HG03139 (cell line): ENCODE results near the gene HSFX3.
"Not testable (repeated sequence)": the region's sequence is repeated elsewhere in the genome, so short reads cannot be mapped to it uniquely, and the experiment has no call there.

Experiments
- ATAC-seq: cut with Tn5 transposase; IDR thresholded peaks from one replicate; pipeline ENCODE4 v1.9.1; 2021; ENCODE audit not compliant: unreplicated experiment

Gene HSFX3

GRCh38 chrX:149545545-149546543, 3.9 kb downstream of the HSFX3 start:
- ATAC-seq: not testable (repeated sequence)

DNA sequence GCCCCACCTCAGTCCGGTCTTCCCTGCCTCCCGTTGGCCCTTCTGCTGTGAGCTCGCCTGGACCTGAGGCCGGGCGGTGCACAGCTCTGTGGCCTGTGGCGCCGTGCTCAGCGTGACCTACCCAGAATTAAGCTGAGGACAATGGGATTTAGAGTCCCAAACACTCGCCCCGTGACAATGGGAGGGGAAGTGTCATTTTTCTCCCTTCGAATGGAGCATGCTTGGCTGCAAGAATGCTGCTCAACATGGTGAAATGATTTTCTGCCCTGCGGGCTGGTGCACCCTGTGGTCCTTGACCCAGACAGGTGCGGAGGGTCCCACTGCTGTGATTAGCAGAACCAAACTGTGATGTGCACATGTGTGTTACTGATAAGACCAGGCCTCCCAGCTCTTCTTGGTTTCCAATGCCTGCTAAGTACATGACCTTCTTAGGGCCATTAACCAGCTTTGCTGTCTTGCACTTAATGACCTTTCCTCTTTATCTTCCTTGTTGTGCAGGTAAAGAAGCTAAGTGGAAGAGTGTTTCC, 8.1 kb downstream of the HSFX3 start:
- no peak for ATAC-seq

- peak; percentile 64 for ATAC-seq
Measured at GRCh38 chrX:149540621-149541520, 8.9 kb downstream of the HSFX3 start, which contains the start of gene EOLA1. EOLA1 (plus strand) TSS chrX:149541012; CDS start chrX:149545631, 4,619 bp downstream.

- ATAC-seq: peak; percentile 20
Measured at GRCh38 chrX:149540131-149540620, 9.5 kb downstream of the HSFX3 start.

DNA sequence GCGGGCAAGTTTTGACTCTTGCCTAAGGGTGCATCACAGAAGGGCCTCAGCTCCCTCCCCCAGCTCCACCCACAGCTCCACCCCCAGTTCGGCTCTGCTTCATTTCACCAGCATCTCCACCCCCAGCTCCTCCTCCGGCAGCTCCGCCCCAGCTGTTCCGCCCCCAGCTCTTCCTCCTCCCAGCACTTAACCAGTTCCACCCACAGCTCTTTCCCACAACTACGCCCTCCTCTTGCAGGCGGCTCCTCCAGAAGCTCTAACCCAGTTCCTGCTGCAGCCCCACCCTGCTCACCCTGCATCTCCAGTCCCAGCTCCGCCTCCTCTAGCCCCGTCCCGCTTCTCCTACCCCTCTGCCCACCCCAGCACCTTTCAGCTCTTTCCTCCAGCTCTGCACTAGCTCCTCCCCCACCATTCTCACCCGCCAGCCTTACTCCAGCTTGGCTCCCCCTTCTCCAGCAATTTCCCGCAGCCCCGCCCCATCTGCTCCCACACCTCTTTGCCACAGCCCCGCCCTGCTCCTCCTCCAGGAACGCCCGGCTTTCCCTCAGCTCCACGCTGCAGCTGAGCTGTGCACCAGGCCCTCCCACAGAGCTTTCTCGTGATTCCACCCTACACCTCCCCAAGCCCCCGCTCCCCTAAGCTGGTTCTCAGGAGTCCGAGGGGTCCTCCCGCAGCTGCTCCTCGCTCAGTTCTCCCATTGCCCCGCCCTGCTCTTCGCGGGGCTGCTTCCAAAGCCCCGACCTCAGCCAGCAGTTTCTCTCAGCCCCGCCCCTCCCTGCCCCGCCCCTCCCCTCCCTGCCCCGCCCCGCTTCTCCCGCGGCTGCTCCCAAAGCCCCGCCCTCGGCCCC, 10.2 kb downstream of the HSFX3 start:
- ATAC-seq: peak; percentile 45

DNA sequence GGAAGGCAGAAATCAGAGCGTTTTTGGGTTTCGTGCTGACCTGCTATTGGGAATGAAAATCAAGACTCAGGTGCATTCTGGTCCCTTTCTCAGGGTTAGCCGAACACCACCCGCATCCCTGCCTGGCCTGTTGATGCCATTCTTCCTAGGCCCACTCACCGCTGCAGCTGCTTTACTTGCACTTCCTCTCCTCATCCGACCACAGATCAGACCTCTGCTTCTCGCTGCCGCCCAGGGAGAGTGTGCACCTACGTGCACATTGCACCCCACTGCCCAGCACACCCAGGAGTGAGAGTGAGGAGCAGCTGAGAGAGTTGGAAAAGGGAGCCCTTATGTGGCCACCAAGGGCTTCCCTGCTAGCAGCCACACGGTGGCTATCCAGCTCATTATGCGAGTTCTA, 12.2 kb downstream of the HSFX3 start:
- not testable (repeated sequence) for ATAC-seq

DNA sequence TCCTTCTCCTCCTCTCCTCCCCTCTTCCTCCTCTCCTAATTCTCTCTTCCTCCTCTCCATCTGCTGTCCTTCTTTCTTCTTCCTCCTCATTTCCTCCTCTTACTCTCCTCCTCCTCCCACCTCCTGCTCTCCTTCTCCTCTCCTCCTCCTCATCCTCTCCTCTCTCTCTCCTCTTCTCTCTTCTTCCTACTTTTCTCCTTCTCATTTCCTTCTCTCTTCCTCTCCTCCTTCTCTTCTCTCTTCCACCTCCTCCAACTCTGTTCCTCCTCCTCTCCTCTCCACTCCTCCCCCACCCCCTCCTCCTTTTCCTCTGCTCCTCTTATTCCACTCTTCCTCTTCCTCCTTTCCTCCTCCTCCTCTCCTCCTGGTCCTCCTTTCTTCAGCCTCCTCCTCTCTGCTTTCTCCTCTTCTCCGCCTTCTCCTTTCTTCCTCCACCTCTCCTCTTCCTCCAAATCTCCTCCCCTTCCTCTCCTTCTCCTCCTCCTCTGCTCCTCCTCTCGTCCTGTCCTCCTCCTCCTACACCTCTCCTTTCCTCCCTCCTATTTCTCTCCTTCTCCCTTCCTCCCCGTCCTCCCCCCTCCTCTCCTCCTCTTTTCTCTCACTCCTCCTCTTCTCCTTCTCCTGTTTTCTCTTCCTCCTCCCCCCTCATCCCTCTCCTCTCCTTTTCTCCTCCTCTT, 14.7 kb downstream of the HSFX3 start:
- ATAC-seq: not testable (repeated sequence)

GRCh38 chrX:149533999-149534398, 15.7 kb downstream of the HSFX3 start:
- ATAC-seq: not testable (repeated sequence)

- ATAC-seq: not testable (repeated sequence)
Measured at GRCh38 chrX:149532868-149533267, 16.9 kb downstream of the HSFX3 start.

DNA sequence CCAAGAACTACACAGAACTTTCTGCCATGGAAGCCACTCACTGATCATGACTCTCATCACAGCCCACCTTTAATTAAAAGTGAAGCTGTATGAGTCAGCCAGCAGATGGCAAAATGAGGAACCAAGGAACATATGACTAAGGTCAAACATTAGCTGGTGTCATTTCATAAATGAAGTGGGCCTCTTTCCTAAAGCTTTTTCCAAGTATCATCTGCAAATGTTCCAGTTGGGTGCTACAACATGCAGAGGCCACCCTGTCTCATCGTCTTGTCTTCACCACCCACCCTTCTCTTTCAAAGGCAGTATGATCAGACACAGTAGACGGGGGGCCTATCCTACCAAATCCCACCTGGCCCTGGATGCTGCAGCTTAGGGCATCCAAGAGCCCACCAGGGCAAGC, 18.1 kb downstream of the HSFX3 start:
- peak; percentile 70 for ATAC-seq

- no peak for ATAC-seq
Measured at GRCh38 chrX:149528381-149528780, 21.3 kb downstream of the HSFX3 start.

DNA sequence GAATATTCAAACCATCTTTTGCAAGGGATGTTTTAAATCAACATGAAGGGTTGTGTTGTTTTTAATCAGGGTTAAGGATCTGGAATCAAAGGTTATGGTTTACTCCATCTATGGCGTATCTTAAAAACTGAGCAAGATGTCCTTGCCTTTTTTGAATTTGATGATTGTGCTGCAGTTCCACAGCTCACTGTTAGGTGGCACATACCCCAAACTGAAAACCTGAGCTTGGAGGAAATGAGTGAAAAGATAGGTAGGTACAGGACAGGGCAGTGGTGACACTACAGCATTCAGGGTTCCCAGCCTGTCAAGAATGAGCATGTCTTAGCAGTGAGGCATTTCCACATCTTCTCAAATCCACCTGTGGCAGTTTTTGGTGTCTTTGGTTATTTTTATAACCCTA, 22.0 kb downstream of the HSFX3 start:
- ATAC-seq: no peak

DNA sequence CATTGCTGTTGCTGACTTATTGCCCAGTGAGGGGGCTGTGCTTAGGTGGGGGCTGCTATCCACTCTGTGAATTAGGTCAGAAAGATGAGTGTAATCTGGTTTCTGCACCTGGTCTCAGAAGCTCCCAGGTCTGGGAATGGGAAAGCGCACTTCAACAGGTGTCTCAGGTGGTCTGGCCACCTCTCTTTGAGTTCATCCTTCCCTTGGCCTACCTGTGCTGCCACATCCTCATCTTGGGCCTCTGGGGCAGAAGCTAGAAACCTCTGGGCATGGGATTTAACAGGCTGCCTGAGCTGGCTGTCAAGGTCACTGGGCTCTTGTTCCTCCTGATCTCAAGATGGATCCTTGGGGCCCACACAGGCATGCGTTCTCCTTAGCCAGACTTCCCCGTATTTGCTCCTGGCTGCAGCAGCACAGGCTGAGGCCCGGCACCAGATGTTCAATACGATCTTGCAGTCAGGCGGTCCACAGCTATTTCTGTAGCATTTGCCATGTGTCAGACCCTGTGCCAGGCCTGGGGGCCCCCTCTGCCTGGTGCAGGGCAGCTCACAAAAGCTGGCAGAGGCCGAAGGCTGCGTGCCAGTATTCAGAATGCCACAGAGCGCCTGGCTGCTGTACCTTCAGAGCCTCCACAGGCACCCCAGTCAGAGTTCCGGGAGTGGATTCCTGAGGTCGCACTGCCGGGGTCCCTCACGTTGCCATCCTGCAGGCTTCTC, 23.2 kb downstream of the HSFX3 start:
- ATAC-seq: not testable (repeated sequence)

DNA sequence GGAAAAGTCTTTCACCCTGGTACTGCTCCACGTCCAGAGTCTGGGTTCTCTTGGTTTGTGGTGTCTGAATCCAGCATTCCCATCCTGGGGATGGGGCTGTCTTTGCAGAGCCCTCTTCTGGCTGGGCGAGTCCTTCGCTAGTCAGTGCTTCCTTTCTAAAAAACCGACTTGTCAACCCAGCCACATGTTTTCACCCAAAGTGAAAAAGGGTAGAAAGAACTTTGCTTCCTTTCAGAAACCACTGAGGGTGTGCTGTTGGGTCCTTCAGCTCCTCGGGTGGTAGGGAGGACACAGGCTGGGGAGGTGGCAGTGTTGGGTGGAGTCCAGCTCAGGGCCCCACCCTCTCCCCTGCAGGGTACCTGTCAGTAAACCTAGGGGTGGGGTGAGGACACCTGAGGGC, 23.8 kb downstream of the HSFX3 start:
- ATAC-seq: peak; percentile 45

- ATAC-seq: peak; percentile 94
Measured at GRCh38 chrX:149525389-149525788, 24.3 kb downstream of the HSFX3 start.

GRCh38 chrX:149522916-149523315, 26.8 kb downstream of the HSFX3 start:
- no peak for ATAC-seq

DNA sequence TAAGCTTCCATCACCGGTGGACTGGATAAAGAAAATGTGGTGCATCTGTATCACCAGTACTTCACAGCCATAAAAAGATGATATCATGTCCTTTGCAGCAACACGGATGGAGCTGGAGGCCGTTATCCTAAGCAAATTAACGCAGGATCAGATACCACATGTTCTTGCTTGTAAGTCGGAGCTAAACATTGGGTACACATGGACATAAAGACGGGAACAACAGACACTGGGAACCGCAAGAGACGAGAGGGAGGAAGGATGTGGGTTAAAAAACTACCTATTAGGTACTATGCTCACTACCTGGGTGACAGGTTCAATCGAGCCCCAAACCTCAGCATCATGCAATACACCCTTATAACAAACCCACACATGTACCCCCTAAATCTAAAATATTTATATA, 28.3 kb downstream of the HSFX3 start:
- no peak for ATAC-seq

DNA sequence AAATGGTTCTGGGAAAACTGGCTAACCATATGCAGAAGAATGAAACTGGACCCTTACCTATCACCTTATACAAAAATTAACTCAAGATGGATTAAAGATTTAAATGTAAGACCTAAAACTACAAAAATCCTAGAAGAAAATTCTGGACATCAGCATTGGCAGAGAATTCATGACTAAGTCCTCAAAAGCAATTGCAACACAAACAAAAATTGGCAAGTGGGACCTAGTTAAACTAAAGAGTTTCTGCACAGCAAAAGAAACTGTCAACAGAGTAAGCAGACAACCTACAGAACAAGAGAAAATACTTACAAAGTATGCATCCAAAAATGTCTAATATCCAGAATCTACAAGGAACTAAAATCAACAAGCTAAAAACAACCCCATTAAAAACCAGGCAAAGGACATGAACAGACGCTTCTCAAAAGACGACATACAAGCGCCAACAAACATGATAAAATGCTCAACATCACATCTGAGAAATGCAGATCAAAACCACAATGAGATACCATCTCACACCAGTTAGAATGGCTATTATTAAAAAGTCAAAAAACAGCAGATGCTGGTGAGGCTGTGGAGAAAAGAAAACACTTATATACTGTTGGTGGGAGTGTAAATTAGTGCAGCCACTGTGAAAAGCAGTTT, 29.0 kb downstream of the HSFX3 start:
- not testable (repeated sequence) for ATAC-seq
